Measurements from ENCODE around the gene GABRG3. TPM values are rescaled to one million over a fixed set of nuclear protein-coding genes. Genes with fewer than 3 reads are reported as not detected.

The GABRG3 gene
- total RNA-seq, 3 donors from 2014 or later (not counting 1 experiment from before 2014, with no cell fraction given) = not detected

- Histone ChIP-seq H3K36me3 (ENCODE audit: control insufficient read depth, insufficient read depth, low read length) (no peaks in the 10 kb centered on the region), H3K4me1 (ENCODE audit: control insufficient read depth, insufficient read depth, low read length) (no peaks in the 10 kb centered on the region), H3K4me3 (ENCODE audit: low read length) (no peak overlapping the region), H3K27ac (ENCODE audit: low read length) (no peak overlapping the region), H3K27me3 (ENCODE audit: control insufficient read depth, insufficient read depth, low read length) (no peaks in the 10 kb centered on the region), H3K9me3 (ENCODE audit: control insufficient read depth, insufficient read depth, low read length) (peaks cover 9% of the 10 kb centered on the region)
- intact Hi-C loops (cut with micrococcal nuclease) = no loop called here
- DNase-seq (no peak), ATAC-seq (no peak)
- no peaks in the 10 kb centered on the region for H3K36me3 Mint-ChIP-seq
- TF ChIP-seq CTCF (IDR thresholded peaks at IDR 0.05) = no peak
- no peaks in the 10 kb centered on the region for H3K27me3 Mint-ChIP-seq (ENCODE audit: low read depth in 2 of 2)
- H3K4me1 Mint-ChIP-seq = no peaks in the 10 kb centered on the region
- H3K4me3 Mint-ChIP-seq = no peak overlapping the region
- peaks cover 5 to 7% of the 10 kb centered on the region in 2 donors for H3K9me3 Mint-ChIP-seq
- 83% methylated on average over 8 of the region's 8 CpGs for WGBS (ENCODE audit: insufficient coverage)
- no peak overlapping the region for H3K27ac Mint-ChIP-seq
These were observed 356.6 kb downstream of the GABRG3 start for GRCh38 chr15:27327467-27328025.

GRCh38 chr15:27328186-27328585 lies 357.2 kb downstream of the GABRG3 start:
- Mint-ChIP-seq H3K4me3 (no peak overlapping the region), H3K4me1 (no peaks in the 10 kb centered on the region), H3K36me3 (no peaks in the 10 kb centered on the region), H3K27me3 (ENCODE audit: low read depth in 2 of 2) (no peaks in the 10 kb centered on the region), H3K9me3 (peaks cover 5 to 7% of the 10 kb centered on the region in 2 donors), H3K27ac (no peak overlapping the region)
- intact Hi-C loops (cut with micrococcal nuclease) = no loop called here
- Histone ChIP-seq H3K4me3 (ENCODE audit: low read length) (no peak overlapping the region), H3K4me1 (ENCODE audit: control insufficient read depth, insufficient read depth, low read length) (no peaks in the 10 kb centered on the region), H3K27ac (ENCODE audit: low read length) (no peak overlapping the region), H3K36me3 (ENCODE audit: control insufficient read depth, insufficient read depth, low read length) (no peaks in the 10 kb centered on the region), H3K27me3 (ENCODE audit: control insufficient read depth, insufficient read depth, low read length) (no peaks in the 10 kb centered on the region), H3K9me3 (ENCODE audit: control insufficient read depth, insufficient read depth, low read length) (peaks cover 9% of the 10 kb centered on the region)
- TF ChIP-seq CTCF (IDR thresholded peaks at IDR 0.05) = no peak
- DNase-seq = no peak
- no peak for ATAC-seq
- 84% methylated on average over 7 of the region's 7 CpGs for WGBS (ENCODE audit: insufficient coverage)

- H3K4me3 ChIP-seq (ENCODE audit: low read length) = no peak overlapping the region
- Mint-ChIP-seq H3K36me3 (no peaks in the 10 kb centered on the region), H3K9me3 (peaks cover 4 to 7% of the 10 kb centered on the region in 2 donors), H3K27me3 (ENCODE audit: low read depth in 2 of 2) (no peaks in the 10 kb centered on the region), H3K4me1 (no peaks in the 10 kb centered on the region), H3K27ac (no peak overlapping the region), H3K4me3 (no peak overlapping the region)
- no peak overlapping the region for H3K27ac ChIP-seq (ENCODE audit: low read length)
- no peaks in the 10 kb centered on the region for H3K36me3 ChIP-seq (ENCODE audit: control insufficient read depth, insufficient read depth, low read length)
- no peaks in the 10 kb centered on the region for H3K4me1 ChIP-seq (ENCODE audit: control insufficient read depth, insufficient read depth, low read length)
- no peak for TF ChIP-seq CTCF (IDR thresholded peaks at IDR 0.05)
- peaks cover 8% of the 10 kb centered on the region for H3K9me3 ChIP-seq (ENCODE audit: control insufficient read depth, insufficient read depth, low read length)
- WGBS (ENCODE audit: insufficient coverage) = 84% methylated on average over 13 of the region's 13 CpGs
- DNase-seq = no peak
- ATAC-seq = no peak
- no peaks in the 10 kb centered on the region for H3K27me3 ChIP-seq (ENCODE audit: control insufficient read depth, insufficient read depth, low read length)
- intact Hi-C loops (cut with micrococcal nuclease) = no loop called here
These were observed 357.6 kb downstream of the GABRG3 start for GRCh38 chr15:27328608-27329007.

GRCh38 chr15:27330326-27330725 lies 359.3 kb downstream of the GABRG3 start:
- Mint-ChIP-seq H3K4me1 (no peaks in the 10 kb centered on the region), H3K27ac (no peak overlapping the region), H3K36me3 (no peaks in the 10 kb centered on the region), H3K4me3 (no peak overlapping the region), H3K9me3 (peaks cover 0 to 8% of the 10 kb centered on the region in 2 donors), H3K27me3 (ENCODE audit: low read depth in 2 of 2) (no peaks in the 10 kb centered on the region)
- Histone ChIP-seq H3K4me3 (ENCODE audit: low read length) (no peak overlapping the region), H3K4me1 (ENCODE audit: control insufficient read depth, insufficient read depth, low read length) (no peaks in the 10 kb centered on the region), H3K27ac (ENCODE audit: low read length) (no peak overlapping the region), H3K27me3 (ENCODE audit: control insufficient read depth, insufficient read depth, low read length) (no peaks in the 10 kb centered on the region), H3K9me3 (ENCODE audit: control insufficient read depth, insufficient read depth, low read length) (peaks cover 4% of the 10 kb centered on the region), H3K36me3 (ENCODE audit: control insufficient read depth, insufficient read depth, low read length) (no peaks in the 10 kb centered on the region)
- intact Hi-C loops (cut with micrococcal nuclease) = no loop called here
- WGBS (ENCODE audit: insufficient coverage) = 91% methylated on average over 5 of the region's 5 CpGs
- DNase-seq = no peak
- no peak for TF ChIP-seq CTCF (IDR thresholded peaks at IDR 0.05)
- ATAC-seq = no peak
